Activated T-cell treated with anti-CD3 and anti-CD28 coated beads, Interleukin-2, amount 50 U/mL, for 4 hours (primary cell): ENCODE measurements around the gene SLCO4A1. TPM values are rescaled to one million over a fixed set of nuclear protein-coding genes. Genes with fewer than 3 reads are reported as not detected.

Experiments used
- ATAC-seq, 2 donors: fragments of 200-7000 bp; cut with Tn5 transposase; one replicate each; pipeline ENCODE4 v1.10.0; 2021
- DNase-seq: peaks from one replicate; pipeline ENCODE4 v3.0.0-alpha.2; 2020
- H3K27me3 Mint-ChIP-seq: one replicate; pipeline ENCODE4 v1.8.0; 2021; ENCODE audit warnings: low read depth, mixed read lengths
- H3K36me3 Mint-ChIP-seq: one replicate; pipeline ENCODE4 v1.8.0; 2022; ENCODE audit warnings: mixed read lengths; ENCODE audit not compliant: insufficient read depth
- H3K4me1 Mint-ChIP-seq: one replicate; pipeline ENCODE4 v1.8.0; 2021; ENCODE audit warnings: low read depth, mixed read lengths
- H3K4me3 Mint-ChIP-seq: one replicate; pipeline ENCODE4 v1.8.0; 2021; ENCODE audit warnings: mild to moderate bottlenecking, moderate library complexity, mixed read lengths
- H3K9me3 Mint-ChIP-seq: one replicate; pipeline ENCODE4 v1.8.0; 2021; ENCODE audit warnings: mixed read lengths
- total RNA-seq, 3 donors: library from RNA; stranded (reverse); gene quantifications; one replicate each; pipeline ENCODE4 v1.2.1, GENCODE V29; 2021

Gene SLCO4A1
- total RNA-seq, 3 donors from 2014 or later, result 36.5 to 49.3 (median 48.2) TPM

- Mint-ChIP-seq H3K4me1 (peaks cover 15% of the 10 kb centered on the region), H3K4me3 (peak overlapping the region; percentile 16), H3K27me3 (no peaks in the 10 kb centered on the region), H3K9me3 (no peaks in the 10 kb centered on the region), H3K36me3 (no peaks in the 10 kb centered on the region)
- ATAC-seq (no peak), DNase-seq (no peak)
Measured at GRCh38 chr20:62644802-62645496, 2.6 kb downstream of the SLCO4A1 start.

DNA sequence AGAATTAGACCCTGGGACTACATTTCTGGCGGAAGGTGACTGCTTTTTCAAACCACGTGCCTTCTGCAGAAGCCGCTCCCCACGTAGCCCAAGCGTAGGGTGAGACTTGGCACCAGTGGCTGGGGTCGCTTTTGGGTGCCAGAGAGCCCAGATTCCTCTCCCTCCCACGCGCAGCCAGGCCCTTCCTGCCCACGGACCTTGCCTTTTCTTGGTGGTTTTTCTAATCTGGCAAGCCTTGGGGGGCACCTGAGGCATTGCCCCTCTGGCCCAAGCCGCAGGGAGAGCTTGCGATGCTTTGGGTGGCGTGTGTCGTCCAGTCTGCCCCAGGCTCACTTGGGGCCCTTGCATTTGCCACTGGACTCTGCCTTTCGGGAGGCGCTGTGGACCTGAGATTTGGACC is 3.3 kb downstream of the SLCO4A1 start:
- Mint-ChIP-seq H3K9me3 (no peaks in the 10 kb centered on the region), H3K4me3 (no peak overlapping the region), H3K4me1 (peaks cover 21% of the 10 kb centered on the region), H3K27me3 (no peaks in the 10 kb centered on the region), H3K36me3 (no peaks in the 10 kb centered on the region)
- ATAC-seq (no peak), DNase-seq (no peak)

DNA sequence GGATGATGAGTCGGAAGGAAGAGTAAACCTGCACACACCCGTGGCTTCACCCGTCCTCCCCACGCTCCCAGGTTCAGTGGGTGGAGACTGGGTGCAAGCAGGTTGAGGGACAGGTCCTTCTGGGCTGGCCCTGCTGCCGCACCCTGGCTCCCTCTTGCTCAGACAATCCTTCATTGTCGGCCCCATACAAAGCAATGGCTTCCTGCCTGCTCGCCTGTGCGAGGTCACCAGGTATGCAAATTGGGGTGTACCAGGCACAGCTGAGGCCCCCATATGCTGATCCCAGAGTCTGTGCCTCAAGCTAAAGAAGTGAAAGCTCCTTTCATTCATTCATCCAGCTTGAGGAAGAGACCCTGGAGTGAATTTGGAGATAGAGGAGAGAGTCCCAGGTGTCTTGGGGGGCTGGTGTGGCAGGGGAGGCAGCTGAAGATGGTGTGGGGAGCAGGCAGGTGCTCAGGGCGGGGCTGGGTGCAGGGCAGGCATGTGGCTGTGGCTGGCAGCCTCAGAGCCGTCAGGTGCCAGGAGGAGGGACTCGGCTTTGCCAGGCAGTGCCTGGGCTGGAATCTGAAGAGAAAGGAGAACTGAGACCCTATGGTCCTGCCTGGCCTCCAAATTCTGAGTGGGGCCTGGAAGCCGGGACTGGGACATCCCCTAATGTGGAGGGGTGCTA is 4.7 kb downstream of the SLCO4A1 start:
- H3K4me1 Mint-ChIP-seq, result peaks cover 29% of the 10 kb centered on the region
- no peaks in the 10 kb centered on the region for H3K36me3 Mint-ChIP-seq
- no peak for ATAC-seq
- no peak for DNase-seq
- no peaks in the 10 kb centered on the region for H3K9me3 Mint-ChIP-seq
- no peaks in the 10 kb centered on the region for H3K27me3 Mint-ChIP-seq
- H3K4me3 Mint-ChIP-seq, result no peak overlapping the region

DNA sequence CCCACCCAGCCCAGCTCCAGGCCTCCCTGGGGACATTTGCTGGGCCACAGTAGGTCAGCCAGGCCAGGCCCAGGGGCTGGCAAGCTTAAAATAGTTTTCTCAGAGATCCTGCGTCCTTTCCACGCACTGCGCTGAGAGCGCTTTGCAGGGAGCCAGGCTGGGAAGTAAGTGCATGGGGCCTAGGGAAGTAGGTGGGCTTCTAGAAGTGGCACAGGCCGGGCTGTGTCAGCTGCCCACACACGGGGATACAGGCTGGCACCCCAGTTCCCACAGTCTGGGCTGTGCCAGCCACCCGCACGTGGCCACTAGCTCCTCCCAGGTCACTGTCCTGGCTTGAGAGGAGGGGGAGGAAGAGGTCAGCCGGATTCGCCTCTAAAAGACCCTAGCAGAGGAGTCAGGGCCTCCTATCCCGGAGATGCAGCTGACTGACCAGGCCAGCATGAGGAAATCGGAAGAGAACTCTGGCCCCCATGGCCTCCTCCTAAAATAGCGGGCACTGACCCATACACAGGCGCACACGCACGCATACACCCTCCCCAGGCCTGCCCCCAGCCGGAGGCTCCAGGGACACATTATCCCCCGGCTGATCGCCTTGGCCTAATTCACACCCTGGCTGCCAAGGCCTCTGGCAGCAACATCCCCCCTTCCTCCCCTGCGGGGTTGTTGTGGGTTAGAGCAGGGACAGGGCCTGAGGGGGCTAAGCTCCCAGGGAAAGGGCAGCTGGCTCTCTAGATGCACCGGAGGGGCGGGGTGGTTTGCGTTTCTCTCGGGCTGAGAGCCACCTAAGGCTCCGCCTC is 5.4 kb downstream of the SLCO4A1 start:
- ATAC-seq, result no peak
- H3K36me3 Mint-ChIP-seq, result no peaks in the 10 kb centered on the region
- no peak for DNase-seq
- H3K4me3 Mint-ChIP-seq, result no peak overlapping the region
- H3K9me3 Mint-ChIP-seq, result no peaks in the 10 kb centered on the region
- peaks cover 36% of the 10 kb centered on the region for H3K4me1 Mint-ChIP-seq
- H3K27me3 Mint-ChIP-seq, result no peaks in the 10 kb centered on the region

DNA sequence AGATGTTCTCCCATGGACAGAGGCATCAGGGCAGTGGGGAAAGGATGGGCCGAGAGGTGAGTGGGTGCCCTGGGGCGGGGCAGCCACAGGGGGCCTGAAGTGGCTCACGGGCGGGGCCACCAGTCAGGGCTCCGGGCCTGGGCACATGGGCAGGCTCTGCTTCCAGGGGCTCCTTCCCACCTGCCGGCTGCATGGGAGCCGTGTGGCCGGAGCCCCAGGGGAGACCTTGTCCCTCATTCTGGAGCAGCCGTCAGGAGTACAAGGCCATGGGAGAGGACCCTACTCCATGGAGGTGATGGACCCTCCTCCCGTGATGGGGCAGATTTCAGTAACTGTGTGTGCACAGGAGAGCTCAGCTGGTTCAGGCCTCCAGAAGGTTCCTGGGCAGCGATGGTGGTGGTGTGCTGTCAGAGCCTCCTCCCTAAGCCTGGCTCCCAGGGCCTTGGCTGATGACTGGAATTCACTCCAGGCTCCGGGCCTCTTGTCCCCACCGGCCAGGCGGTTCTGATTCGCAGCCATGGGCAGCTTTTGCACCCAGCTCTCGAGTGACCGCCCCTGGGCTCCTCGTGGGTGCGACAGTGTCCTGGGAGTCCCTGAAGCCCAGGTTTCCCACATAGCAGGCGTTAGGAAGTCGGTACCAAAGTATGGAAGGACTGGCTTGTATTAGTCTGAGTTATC is 6.2 kb downstream of the SLCO4A1 start:
- H3K36me3 Mint-ChIP-seq, result no peaks in the 10 kb centered on the region
- no peaks in the 10 kb centered on the region for H3K27me3 Mint-ChIP-seq
- H3K4me3 Mint-ChIP-seq, result no peak overlapping the region
- DNase-seq, result no peak
- H3K4me1 Mint-ChIP-seq, result peaks cover 37% of the 10 kb centered on the region
- ATAC-seq, result no peak
- H3K9me3 Mint-ChIP-seq, result no peaks in the 10 kb centered on the region

DNA sequence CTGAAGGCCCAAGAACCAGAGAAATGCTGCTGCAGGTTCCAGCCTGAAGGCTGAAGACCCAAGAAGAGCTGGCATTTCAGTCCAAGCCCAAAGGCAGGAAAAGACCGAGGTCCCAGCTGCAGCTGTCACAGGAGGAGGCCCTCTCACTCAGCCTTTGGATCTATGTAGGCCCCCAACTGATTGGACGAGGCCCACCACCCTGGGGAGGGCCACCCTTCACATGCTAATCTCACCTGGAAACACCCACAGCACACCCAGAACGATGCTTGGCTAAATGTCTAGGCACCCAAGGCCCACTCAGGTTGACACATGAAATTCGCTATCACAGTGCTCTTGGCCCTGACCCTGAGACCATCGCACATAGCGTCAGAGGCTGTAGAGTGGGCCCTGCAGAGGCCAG is 6.8 kb downstream of the SLCO4A1 start:
- no peak overlapping the region for H3K4me3 Mint-ChIP-seq
- H3K9me3 Mint-ChIP-seq, result no peaks in the 10 kb centered on the region
- DNase-seq (no peak), ATAC-seq (no peak)
- no peaks in the 10 kb centered on the region for H3K36me3 Mint-ChIP-seq
- no peaks in the 10 kb centered on the region for H3K27me3 Mint-ChIP-seq
- peaks cover 32% of the 10 kb centered on the region for H3K4me1 Mint-ChIP-seq

DNA sequence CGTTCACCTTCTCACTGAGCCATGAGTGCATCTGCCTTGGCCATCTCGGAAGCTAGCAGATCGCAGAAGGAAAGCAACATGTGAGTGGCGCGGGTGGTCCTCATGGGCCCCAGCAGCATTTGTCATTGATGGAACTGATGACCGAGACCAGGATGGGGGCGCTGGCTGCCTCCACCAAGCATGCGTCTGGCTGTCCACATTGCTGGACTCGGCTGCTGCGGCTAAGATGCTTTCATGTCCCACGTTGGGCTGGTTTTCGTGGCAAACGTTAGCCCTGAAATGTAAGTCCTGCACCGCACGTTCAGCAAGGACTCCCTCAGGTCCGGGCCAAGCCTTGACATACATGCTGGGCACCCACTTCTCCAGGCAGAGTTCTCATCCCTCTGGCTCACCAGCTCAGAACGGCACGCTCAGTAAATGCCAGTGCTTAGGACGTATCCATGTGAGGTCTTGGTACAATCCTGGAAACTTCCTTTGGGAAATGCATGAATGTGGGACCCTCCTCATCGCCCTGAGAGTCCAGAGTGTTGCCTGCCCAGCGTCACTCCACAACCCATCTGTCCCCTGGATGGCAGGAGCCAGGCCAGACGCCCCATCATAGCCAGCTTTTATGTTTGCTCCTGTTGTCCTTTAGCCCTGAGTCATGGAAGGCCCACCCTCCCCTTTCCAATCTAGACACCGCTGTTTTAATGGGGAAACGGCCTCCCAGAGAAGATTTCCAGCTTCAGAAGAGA is 8.4 kb downstream of the SLCO4A1 start:
- Mint-ChIP-seq H3K9me3 (no peaks in the 10 kb centered on the region), H3K4me3 (peak overlapping the region; percentile 70), H3K27me3 (no peaks in the 10 kb centered on the region), H3K4me1 (peaks cover 31% of the 10 kb centered on the region), H3K36me3 (no peaks in the 10 kb centered on the region)
- ATAC-seq (no peak), DNase-seq (no peak)

DNA sequence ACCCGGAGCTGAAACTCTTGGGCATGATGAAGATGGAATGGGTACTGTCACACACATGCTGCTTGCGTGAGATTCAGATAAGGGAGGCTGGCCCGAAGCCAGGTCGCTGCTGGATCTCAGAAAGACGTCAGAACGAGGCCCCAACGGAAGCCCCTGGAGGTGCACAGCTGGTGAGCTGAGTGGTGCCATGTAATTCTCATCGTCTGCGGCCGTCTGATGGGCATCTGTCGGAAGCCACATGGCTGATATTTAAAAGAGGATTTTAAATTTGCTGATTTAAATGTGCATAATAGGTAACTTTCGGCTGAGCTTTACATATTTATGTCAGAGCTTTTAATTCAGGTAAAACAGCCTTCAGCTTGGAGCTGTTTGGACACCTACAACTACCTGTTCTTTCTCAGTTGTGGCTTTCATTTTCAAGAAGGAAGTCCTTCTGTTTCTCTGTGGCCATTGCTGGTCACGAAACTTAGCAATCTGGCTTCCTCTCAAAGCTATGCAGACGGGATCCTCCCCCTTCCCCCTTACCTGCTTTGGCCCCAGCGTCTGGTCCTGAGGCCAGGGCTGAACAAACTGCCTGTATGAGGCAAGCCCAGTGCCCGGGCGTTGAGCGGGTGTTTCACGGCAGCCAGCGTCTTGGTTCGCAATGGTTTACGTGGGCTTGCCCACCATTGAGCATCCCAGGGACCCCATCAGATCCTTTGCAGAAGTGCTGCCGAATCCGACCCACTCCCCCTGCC is 9.2 kb downstream of the SLCO4A1 start:
- Mint-ChIP-seq H3K4me1 (peaks cover 31% of the 10 kb centered on the region), H3K27me3 (no peaks in the 10 kb centered on the region), H3K9me3 (no peaks in the 10 kb centered on the region), H3K36me3 (no peaks in the 10 kb centered on the region), H3K4me3 (peak overlapping the region; percentile 70)
- ATAC-seq, result peak; percentile 59 to 74
- DNase-seq, result peak; percentile 69

DNA sequence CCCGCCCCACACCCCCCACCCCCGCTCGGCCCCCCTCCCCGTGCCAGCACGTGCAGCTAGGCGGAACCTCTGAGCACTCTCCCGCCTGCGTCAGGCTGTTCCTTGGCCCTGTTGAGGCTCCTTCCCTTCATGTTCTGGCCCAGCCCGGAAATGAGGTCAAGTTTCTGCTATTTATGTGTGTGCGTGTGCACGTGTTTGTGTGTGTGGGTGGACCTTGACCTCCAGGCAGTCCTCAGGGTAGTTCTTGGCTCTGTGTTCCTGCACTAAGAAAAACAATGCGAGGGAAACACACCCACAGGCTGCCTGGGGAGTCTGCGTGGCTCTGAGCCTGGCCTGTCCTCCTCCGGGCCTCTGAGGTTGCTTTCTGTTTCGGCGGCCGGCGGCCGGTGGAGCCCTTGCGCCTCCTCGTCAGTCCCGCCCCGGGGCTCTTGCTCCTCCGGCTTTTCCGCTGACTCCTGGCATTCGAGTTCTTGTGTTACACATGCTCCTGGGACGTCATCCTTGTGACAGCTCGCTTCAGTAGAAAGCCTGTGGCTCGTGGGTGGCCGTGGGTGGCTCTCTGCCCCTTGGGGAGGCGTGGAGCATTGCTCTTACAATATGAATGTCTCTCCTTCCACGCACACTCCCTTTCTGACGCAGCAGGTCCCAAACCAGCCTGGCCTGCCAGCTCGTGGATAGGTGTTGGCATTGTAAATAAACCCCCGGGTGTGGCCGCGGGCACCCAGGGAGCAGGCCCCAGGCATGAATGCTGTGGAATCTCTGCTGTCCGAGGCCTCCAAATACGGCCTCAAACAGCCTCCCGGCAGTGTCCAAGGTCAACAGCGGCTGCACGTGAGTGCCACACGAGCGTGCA is 10.0 kb downstream of the SLCO4A1 start:
- ATAC-seq, result peak; percentile 50 to 65
- H3K27me3 Mint-ChIP-seq, result no peaks in the 10 kb centered on the region
- H3K4me1 Mint-ChIP-seq, result peaks cover 31% of the 10 kb centered on the region
- H3K4me3 Mint-ChIP-seq, result peak overlapping the region; percentile 70
- peak; percentile 51 for DNase-seq
- H3K36me3 Mint-ChIP-seq, result no peaks in the 10 kb centered on the region
- no peaks in the 10 kb centered on the region for H3K9me3 Mint-ChIP-seq

DNA sequence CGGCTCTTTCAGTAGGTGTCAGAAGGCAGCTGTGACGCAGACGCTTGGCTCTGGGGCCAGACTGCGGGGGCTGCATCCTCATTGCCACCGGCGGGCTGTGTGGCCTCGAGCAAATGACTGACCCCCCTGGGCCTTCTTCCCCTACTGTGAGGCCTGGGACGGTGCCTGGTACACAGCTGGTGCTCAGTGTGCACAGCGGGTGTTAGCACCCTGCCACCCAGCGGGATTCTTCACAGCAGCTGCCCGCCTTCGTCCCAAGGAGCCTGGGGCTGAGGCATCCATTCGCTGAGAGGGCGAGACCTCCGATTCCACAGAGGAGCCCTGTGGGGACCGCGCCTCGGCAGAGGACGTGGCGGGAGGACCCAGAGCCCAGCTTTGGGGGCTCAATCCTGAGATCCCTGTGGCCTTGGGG is 10.6 kb downstream of the SLCO4A1 start:
- Mint-ChIP-seq H3K36me3 (no peaks in the 10 kb centered on the region), H3K4me3 (no peak overlapping the region), H3K9me3 (no peaks in the 10 kb centered on the region), H3K4me1 (peaks cover 31% of the 10 kb centered on the region), H3K27me3 (no peaks in the 10 kb centered on the region)
- ATAC-seq, result no peak
- no peak for DNase-seq

GRCh38 chr20:62653373-62653772 is 11.1 kb downstream of the SLCO4A1 start:
- H3K4me3 Mint-ChIP-seq, result no peak overlapping the region
- DNase-seq (no peak), ATAC-seq (no peak)
- H3K4me1 Mint-ChIP-seq, result peaks cover 31% of the 10 kb centered on the region
- H3K9me3 Mint-ChIP-seq, result no peaks in the 10 kb centered on the region
- no peaks in the 10 kb centered on the region for H3K27me3 Mint-ChIP-seq
- H3K36me3 Mint-ChIP-seq, result no peaks in the 10 kb centered on the region

DNA sequence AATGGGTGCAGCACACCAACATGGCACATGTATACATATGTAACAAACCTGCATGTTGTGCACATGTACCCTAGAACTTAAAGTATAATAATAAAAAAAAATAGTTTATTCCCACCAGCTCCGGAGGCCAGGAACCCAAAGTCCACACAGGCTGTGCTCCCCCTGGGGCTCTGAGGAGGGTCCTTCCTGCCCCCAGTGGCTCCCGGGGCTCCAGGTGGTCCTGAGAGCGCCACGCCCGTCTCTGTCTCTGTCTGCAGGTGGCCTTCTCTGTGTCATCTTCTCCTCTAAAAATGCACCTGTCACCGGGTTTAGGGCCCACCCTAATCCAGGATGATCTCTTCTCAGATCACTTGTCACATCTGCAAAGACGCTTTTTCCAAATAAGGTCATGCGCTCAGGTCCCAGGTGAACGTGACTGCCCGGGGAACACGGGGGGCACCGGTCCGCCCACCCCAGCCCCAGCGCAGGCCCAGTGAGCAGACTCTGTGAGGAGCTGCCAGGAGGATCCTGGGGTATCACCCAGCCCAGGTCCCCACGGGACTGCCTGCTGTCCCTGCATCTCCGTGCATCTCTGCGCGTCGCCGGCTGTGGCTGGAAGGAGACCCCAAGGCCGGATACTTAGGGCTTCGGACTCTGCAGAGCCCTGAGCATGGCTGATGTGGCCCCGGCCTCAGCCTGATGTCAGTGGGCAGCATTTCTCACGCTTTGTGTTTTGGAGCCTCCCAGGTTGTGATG is 11.8 kb downstream of the SLCO4A1 start:
- DNase-seq (no peak), ATAC-seq (no peak)
- Mint-ChIP-seq H3K36me3 (peaks cover 2% of the 10 kb centered on the region), H3K4me1 (peaks cover 31% of the 10 kb centered on the region), H3K9me3 (no peaks in the 10 kb centered on the region), H3K27me3 (no peaks in the 10 kb centered on the region), H3K4me3 (no peak overlapping the region)
